HG02759 (cell line): ENCODE results near the gene KCNC3.
"Not testable (repeated sequence)": the region's sequence is repeated elsewhere in the genome, so short reads cannot be mapped to it uniquely, and the experiment has no call there.

ENCODE experiments used
- ATAC-seq: cut with Tn5 transposase; IDR thresholded peaks from one replicate; pipeline ENCODE4 v1.9.1; 2021; ENCODE audit warnings: mild to moderate bottlenecking, moderate library complexity; ENCODE audit not compliant: unreplicated experiment

KCNC3 gene

GRCh38 chr19:50356691-50357177, 27.6 kb upstream of the KCNC3 start:
- ATAC-seq: no peak

DNA sequence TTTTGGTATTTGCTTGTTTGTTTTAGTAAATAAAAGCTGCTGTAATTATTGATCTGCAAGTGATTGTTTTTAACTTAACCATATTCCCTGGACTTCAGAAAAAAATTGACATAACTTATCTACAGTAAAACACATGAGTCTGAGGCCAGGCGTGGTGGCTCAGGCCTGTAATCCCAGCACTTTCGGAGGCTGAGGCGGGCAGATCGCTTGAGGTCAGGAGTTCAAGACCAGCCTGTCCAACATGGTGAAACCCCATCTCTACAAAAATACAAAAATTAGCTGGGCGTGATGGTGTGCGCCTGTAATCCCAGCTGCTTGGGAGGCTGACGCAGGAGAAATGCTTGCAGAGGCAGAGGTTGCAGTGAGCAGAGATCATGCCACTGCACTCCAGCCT, 24.3 kb upstream of the KCNC3 start:
- ATAC-seq: not testable (repeated sequence)

- ATAC-seq: no peak
Measured at GRCh38 chr19:50352242-50352641, 23.1 kb upstream of the KCNC3 start.

GRCh38 chr19:50349277-50350057, 20.3 kb upstream of the KCNC3 start:
- no peak for ATAC-seq

- ATAC-seq: not testable (repeated sequence)
Measured at GRCh38 chr19:50347089-50347581, 18.0 kb upstream of the KCNC3 start.

GRCh38 chr19:50344661-50345318, 15.6 kb upstream of the KCNC3 start:
- peak; percentile 59 for ATAC-seq

- ATAC-seq: peak; percentile 60
Measured at GRCh38 chr19:50341091-50341564, 12.0 kb upstream of the KCNC3 start.

DNA sequence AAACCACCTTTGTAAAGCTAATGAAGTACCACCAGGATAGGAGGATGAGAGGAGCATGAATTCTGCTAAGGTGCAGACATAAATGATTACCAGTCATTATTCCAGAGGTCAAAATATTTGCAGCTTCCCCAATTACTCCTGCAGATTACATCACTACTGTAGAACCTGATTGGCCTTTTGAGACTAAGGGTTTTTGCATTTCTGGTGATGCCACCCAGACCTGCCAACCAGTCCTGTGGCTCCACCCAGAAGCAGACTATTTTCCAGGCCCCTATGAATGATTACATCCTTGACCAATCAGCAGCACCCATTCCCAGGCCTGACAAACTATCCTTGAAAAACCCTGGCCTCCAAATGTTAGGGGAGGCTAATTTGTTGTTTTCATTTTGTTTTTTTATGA, 11.2 kb upstream of the KCNC3 start:
- ATAC-seq: no peak

DNA sequence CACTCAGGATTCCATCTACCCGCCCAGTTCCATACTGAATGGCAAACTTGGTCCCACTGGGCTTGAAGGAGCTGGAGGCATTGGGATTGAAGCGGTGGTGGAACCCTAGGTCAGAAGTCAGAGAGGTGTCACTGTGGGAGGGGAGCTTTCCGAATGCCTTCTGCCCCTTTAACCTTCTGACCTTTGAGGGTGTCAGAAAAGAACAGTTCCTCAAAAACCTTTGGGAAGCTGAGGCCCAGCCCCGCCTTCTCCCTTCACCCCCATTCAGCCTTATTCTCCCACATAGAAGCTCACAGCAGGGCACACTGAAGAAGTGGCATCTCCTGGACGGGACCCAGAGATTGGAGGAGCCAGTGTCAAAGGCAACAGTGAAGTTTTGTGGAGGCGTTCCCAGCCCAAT, 7.9 kb upstream of the KCNC3 start:
- not testable (repeated sequence) for ATAC-seq

- no peak for ATAC-seq
Measured at GRCh38 chr19:50334741-50335421, 5.7 kb upstream of the KCNC3 start.

GRCh38 chr19:50333737-50334617, 4.8 kb upstream of the KCNC3 start:
- ATAC-seq: peak; percentile 24

DNA sequence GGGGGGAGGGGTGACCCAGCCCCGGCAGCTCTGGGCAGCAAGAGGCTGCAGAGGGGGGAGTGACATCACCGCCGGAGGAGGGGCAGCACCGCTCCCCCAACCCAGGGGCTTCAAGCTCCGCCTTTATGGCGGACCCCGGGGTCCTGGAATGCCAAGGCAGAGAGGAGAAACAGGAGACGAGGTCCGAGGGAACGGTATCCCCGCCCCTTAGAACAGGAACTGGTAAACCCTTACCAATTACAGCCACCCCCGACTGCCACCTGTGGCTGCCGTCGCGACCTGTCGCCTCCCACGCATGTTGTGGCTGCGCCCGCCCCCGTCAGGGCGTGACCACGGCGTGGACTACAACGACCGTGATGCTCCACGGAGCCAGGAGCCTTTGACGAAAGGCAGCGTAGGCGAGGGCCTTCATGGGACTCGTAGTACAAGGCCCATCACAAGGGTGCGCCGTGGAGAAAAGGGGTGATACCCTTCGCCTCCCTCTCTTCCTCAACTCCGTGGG, 4.1 kb upstream of the KCNC3 start:
- peak; percentile 49 for ATAC-seq

DNA sequence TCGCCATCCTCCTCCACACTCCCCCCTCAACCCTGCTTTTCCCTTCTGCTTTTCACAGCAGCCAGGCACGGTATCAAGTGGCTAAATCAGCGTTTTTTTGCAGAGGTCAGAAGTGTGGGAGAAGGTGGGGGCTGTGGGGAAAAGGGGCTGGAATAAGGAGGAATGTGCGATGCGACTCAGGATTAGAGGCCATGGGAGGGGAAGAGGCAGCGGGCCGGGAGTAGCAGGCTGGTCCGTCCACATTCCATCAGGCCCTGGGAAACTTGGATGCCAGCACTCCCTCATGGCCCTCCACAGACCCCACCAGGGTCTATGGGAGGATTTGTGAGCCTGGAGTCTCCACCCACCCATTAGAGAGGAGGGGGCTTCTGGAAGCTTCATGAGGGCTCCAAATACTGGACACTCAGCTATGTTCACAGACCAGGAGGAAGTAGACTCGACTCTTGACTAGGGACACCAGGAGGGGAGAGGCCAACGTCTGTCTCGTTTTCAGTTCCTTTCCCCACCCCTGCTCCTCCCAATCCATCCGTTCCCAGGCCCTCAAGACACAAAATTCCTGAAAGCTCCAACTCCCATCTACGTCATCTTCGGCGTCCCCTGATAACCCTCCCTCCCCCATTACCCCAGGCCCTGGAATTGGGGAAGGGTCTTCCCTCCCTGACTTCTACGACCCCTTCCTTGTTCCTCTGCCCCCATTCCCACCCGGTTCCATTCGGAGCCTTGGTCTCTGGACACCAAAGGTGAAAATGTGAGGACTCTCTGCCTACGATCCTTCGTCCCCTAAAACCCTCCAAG, 3.3 kb upstream of the KCNC3 start:
- no peak for ATAC-seq

DNA sequence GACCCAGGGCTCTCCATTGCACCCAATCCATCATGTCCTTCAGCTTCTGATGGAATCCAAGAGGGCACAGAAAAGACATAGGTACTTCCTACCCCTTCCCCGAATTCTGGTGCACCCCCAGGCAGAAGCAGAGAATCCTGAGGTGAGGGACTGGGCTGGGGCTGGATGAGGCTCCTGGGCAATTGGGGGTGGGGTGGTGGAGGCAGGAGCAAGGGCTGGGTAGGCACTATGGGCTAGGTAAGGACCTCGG, 2.7 kb upstream of the KCNC3 start:
- no peak for ATAC-seq

DNA sequence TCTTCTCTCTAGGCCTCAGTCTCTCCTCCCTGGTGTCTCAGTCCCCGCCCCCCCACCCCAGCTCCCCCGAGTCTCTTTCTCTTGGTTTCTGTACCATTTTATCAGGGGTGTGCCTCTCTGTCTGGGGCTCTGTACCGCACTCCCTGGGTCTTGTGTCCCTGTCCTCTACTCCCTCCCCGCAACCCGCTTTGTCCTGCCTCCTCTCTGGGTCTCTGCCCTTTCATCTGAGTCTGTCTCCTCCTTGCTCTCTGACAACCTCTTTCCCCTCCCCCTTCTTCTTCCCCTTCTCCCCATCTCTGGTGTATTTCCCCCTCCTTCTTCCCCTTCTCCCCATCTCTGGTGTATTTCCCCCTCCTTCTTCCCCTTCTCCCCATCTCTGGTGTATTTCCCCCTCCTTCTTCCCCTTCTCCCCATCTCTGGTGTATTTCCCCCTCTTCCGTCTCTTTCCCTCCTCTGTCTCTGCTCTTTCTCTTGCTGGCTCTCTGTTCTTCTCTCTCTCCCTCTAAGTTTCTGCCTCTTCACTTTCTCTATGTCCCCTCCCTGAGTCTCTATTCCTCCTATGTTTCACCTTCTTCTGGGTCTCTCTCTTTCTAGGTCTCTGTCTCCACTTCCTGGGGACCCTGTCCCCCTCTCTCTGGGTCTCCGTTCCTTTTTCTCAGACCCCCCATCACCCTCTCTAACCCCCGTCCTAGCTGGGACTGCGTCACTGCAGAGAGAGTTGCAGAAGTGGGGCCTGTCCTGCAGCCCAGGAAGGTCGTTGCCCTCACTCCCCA, 2.2 kb upstream of the KCNC3 start:
- ATAC-seq: no peak

GRCh38 chr19:50330365-50331078, 1.3 kb upstream of the KCNC3 start:
- ATAC-seq: no peak

- ATAC-seq: not testable (repeated sequence)
Measured at GRCh38 chr19:50329926-50330294, 733 bp upstream of the KCNC3 start.

DNA sequence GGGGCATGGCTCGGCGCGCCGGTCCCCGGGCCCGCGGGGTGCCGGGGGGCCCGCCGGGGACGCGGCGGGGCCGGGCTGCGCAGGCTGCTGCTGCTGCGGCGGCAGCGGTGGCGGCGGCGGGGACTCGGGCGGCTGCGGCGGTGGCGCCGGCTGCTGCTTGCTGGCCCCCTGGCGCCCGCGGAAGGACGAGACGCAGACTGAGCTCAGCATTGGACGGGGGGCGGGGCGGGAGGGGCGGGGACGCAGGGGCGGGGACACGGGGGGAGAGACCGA, 368 bp downstream of the KCNC3 start:
- peak; percentile 12 for ATAC-seq
